ENCODE results near the gene POLR3G.

The POLR3G gene

DNA sequence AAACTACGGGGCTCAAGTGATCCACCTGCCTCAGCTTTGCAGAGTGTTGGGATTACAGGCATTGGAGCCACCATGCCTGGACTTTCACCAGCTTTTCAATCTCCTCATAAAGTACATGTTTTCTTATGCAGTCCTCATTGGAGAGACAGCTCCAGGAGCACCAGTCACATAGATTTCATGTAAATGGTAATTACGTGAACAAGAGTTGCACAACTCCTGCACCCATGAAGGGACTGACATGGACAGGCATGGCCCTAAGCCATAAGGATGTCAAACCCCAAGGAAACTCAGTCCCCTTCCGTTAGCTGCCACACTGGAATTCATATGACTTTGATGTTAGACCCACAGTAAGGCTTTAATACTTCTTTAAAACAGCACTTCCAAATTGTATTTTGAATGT, 76.3 kb downstream of the POLR3G start:
- no peak for DNase-seq (ENCODE audit: low spot score)

GRCh38 chr5:90551376-90551775, 76.7 kb downstream of the POLR3G start:
- DNase-seq (ENCODE audit: low spot score) = no peak

DNA sequence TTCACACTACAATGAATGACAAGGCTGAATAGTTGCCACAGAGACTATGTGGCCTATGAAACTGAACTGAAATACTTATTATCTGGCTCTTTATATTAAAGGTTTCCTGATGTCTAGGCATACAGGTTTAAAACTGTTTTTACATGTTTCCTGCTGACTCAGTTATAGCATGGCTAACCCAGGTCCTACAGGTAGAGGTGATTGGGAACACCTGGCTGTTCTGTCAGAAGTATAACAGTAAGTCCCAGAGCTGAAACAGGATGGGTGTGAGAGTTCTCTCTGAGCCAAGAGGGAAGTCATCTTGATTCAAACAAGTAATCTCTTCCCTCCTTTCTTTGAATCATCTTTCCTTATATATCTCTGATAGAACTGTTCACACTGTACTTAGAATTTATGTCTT, 79.0 kb downstream of the POLR3G start:
- DNase-seq (ENCODE audit: low spot score) = no peak

- no peak for DNase-seq (ENCODE audit: low spot score)
Measured at GRCh38 chr5:90554358-90555006, 79.8 kb downstream of the POLR3G start.

GRCh38 chr5:90555666-90556065, 81.0 kb downstream of the POLR3G start:
- DNase-seq (ENCODE audit: low spot score) = no peak

GRCh38 chr5:90557391-90557790, 82.7 kb downstream of the POLR3G start:
- no peak for DNase-seq (ENCODE audit: low spot score)

- DNase-seq (ENCODE audit: low spot score) = no peak
Measured at GRCh38 chr5:90557871-90558270, 83.2 kb downstream of the POLR3G start.

GRCh38 chr5:90558344-90559192, 83.9 kb downstream of the POLR3G start, which contains the start of gene ADGRV1:
ADGRV1 (plus strand) TSS chr5:90558797; CDS start chr5:90558896, 99 bp downstream.
- DNase-seq (ENCODE audit: low spot score) = peak; percentile 22

DNA sequence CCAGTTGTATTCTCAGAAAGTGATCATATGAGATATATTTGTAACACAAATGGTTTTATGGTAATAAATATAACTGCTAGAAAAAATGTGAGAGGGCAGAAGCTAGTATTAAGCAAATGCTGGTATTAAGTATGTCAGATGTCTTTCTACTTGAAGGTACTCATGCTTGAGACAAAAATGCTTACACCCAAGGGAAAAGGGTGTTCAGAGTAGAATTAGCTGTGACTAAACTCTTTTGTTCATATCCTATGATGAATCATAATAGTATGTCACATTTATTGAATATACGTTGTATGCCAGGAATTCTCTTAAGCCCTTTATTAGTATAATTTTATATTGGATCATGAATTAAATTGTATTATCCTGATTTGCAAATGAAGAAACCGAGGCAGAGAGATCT, 86.1 kb downstream of the POLR3G start:
- no peak for DNase-seq (ENCODE audit: low spot score)

DNA sequence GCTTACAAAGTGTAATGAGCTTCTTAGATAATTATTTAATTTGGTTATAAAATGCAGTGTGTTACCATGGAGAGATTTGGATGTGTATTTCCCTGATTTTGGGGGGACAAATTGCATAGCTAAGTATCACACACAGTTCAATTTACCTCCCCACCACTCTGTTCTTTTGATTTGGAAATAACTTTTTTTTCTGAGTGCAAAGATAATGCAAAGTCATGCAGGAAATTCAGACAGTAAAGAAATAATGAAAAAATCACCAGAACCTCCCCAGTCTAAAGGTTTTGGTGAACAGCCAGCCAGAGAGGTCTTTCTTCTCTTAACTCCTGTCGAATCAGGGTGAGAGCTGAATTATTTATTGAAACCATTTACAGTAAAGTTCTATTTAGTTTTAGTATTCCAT, 87.1 kb downstream of the POLR3G start:
- no peak for DNase-seq (ENCODE audit: low spot score)

- DNase-seq (ENCODE audit: low spot score) = no peak
Measured at GRCh38 chr5:90562341-90562740, 87.7 kb downstream of the POLR3G start.

GRCh38 chr5:90563108-90563507, 88.4 kb downstream of the POLR3G start:
- no peak for DNase-seq (ENCODE audit: low spot score)
